SK-N-SH treated with all-trans-retinoic acid at 6 μM for 48 hours (cell line): ENCODE results near the gene RALB.
A peak's percentile ranks its signal among the peaks of the same experiment; 100 is the strongest.

Source experiments
- ATAC-seq: fragments of 200-7000 bp; cut with Tn5 transposase; 3 replicates; pipeline ENCODE4 v1.9.1; 2020; ENCODE audit warnings: mild to moderate bottlenecking, moderate library complexity
- ARNTL ChIP-seq: fragments of 450-650 bp; formaldehyde crosslinking; IDR thresholded peaks from 2 replicates; pipeline ENCODE4 v1.5.0; 2020; ENCODE audit warnings: low read depth, mild to moderate bottlenecking, moderate library complexity, borderline replicate concordance
- BACH2 ChIP-seq: fragments of 250-450 bp; sonication (Bioruptor Pico); IDR thresholded peaks from 2 replicates; pipeline ENCODE4 v1.9.0; 2021; ENCODE audit warnings: mild to moderate bottlenecking, borderline replicate concordance
- CSDC2 ChIP-seq: fragments of 250-450 bp; sonication (Bioruptor Pico); IDR thresholded peaks from 2 replicates; pipeline ENCODE4 v1.5.0; 2020; ENCODE audit warnings: mild to moderate bottlenecking, moderate library complexity
- ESRRG ChIP-seq: fragments of 250-450 bp; sonication (Bioruptor Pico); IDR thresholded peaks from 2 replicates; pipeline ENCODE4 v1.6.1; 2021; ENCODE audit warnings: mild to moderate bottlenecking
- GLIS3 ChIP-seq: fragments of 250-450 bp; sonication (Bioruptor Pico); IDR thresholded peaks from 2 replicates; pipeline ENCODE4 v1.5.0; 2020; ENCODE audit warnings: mild to moderate bottlenecking, moderate library complexity
- OSR1 ChIP-seq: fragments of 250-450 bp; sonication (Bioruptor Pico); IDR thresholded peaks from 2 replicates; pipeline ENCODE4 v1.8.0; 2022; ENCODE audit warnings: moderate library complexity, mild to moderate bottlenecking, inconsistent platforms
- RARB ChIP-seq: fragments of 250-450 bp; sonication (Bioruptor Pico); IDR thresholded peaks from 2 replicates; pipeline ENCODE4 v1.8.0; 2021; ENCODE audit warnings: mild to moderate bottlenecking, moderate library complexity
- SNAI2 ChIP-seq: fragments of 250-450 bp; sonication (Bioruptor Pico); IDR thresholded peaks from 2 replicates; pipeline ENCODE4 v1.5.0; 2020; ENCODE audit warnings: mild to moderate bottlenecking, moderate library complexity
- TCF4 ChIP-seq: fragments of 250-450 bp; sonication (Bioruptor Pico); IDR thresholded peaks from 2 replicates; pipeline ENCODE4 v1.8.0; 2021; ENCODE audit warnings: mild to moderate bottlenecking, moderate library complexity, borderline replicate concordance
- TOX ChIP-seq: fragments of 250-450 bp; sonication (Bioruptor Pico); IDR thresholded peaks from 2 replicates; pipeline ENCODE4 v1.8.0; 2021; ENCODE audit warnings: mild to moderate bottlenecking, moderate library complexity, borderline replicate concordance
- ZC3H10 ChIP-seq: fragments of 250-450 bp; sonication (Bioruptor Pico); IDR thresholded peaks from 2 replicates; pipeline ENCODE4 v1.5.1; 2021; ENCODE audit warnings: mild to moderate bottlenecking, moderate library complexity
- ZFP30 ChIP-seq: fragments of 450-650 bp; formaldehyde crosslinking; IDR thresholded peaks from 2 replicates; pipeline ENCODE4 v1.5.0; 2022; ENCODE audit warnings: mild to moderate bottlenecking, moderate library complexity
- ZNF565 ChIP-seq: fragments of 450-650 bp; formaldehyde crosslinking; conservative IDR thresholded peaks from 2 replicates; pipeline ENCODE4 v1.5.0; 2020; ENCODE audit warnings: low read depth, mild to moderate bottlenecking, moderate library complexity
- ZNF70 ChIP-seq: fragments of 450-650 bp; formaldehyde crosslinking; IDR thresholded peaks from 2 replicates; pipeline ENCODE4 v1.5.0; 2020; ENCODE audit warnings: mild to moderate bottlenecking, moderate library complexity
- ZNF8 ChIP-seq: fragments of 450-650 bp; formaldehyde crosslinking; IDR thresholded peaks from 2 replicates; pipeline ENCODE4 v1.5.0; 2020; ENCODE audit warnings: mild to moderate bottlenecking, moderate library complexity
- TF ChIP-seq, protein P1 (sequence below): fragments of 250-450 bp; sonication (Bioruptor Pico); IDR thresholded peaks from 2 replicates; pipeline ENCODE4 v1.8.0; 2020; ENCODE audit warnings: mild to moderate bottlenecking, moderate library complexity, borderline replicate concordance
- TF ChIP-seq, protein P2 (sequence below): fragments of 250-450 bp; sonication (Bioruptor Pico); IDR thresholded peaks from 2 replicates; pipeline ENCODE4 v1.5.1; 2020; ENCODE audit warnings: low read depth, mild to moderate bottlenecking, moderate library complexity
- TF ChIP-seq, protein P3 (sequence below): fragments of 250-450 bp; sonication (Bioruptor Pico); IDR thresholded peaks from 2 replicates; pipeline ENCODE4 v1.5.0; 2020; ENCODE audit warnings: mild to moderate bottlenecking, moderate library complexity
- TF ChIP-seq, protein P4 (sequence below): fragments of 250-450 bp; sonication (Bioruptor Pico); IDR thresholded peaks from 2 replicates; pipeline ENCODE4 v1.8.0; 2021; ENCODE audit warnings: low read depth, mild to moderate bottlenecking, moderate library complexity, borderline replicate concordance
- TF ChIP-seq, protein P5 (sequence below): fragments of 250-450 bp; sonication (Bioruptor Pico); IDR thresholded peaks from 2 replicates; pipeline ENCODE4 v1.5.1; 2021; ENCODE audit warnings: mild to moderate bottlenecking, moderate library complexity

Gene RALB

DNA sequence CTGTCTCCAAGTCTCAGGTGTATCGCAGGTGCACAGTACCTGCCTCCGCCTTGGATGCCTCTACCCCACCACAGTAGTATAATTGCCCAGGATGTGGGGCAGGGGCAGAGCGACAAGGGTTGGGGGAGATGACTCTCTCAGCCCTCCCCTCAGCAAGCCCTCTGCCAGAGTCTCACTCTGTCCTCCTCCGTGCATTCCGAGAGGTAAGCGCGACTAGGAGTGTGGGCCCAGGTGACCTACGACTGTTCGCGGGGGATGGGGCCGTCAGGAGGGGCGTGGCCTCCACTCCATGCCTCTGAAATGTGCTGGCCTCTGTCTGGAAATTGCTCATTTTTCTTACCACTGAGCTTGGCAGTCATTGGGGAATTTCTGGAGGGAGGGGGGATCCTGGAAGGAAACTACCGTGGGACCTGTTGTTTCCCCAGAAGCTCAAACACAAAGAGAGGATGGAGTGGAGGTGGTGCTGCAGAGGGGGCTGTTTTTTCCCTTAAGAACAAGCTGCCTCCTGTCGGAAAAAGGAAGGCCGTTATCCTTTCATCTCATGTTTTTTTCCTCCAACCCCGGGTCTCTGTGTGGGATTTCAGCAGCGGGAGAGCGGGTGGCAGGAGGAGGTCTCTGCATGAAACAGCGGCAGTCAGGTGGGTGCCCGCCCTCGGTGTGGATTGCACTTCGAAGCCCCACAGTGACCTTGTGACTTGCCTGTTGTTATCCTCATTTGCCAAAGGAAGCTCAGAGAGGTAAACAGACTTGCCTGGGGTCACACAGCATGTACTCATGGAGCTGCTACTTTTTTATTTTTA, 13.0 kb upstream of the RALB start:
- ATAC-seq, result peak; percentile 66
- TF ChIP-seq, protein P1, sequence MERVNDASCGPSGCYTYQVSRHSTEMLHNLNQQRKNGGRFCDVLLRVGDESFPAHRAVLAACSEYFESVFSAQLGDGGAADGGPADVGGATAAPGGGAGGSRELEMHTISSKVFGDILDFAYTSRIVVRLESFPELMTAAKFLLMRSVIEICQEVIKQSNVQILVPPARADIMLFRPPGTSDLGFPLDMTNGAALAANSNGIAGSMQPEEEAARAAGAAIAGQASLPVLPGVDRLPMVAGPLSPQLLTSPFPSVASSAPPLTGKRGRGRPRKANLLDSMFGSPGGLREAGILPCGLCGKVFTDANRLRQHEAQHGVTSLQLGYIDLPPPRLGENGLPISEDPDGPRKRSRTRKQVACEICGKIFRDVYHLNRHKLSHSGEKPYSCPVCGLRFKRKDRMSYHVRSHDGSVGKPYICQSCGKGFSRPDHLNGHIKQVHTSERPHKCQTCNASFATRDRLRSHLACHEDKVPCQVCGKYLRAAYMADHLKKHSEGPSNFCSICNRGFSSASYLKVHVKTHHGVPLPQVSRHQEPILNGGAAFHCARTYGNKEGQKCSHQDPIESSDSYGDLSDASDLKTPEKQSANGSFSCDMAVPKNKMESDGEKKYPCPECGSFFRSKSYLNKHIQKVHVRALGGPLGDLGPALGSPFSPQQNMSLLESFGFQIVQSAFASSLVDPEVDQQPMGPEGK (CRISPR knock-in tag), result peak; percentile 77; the same call in 1 of the 2 replicates
- TF ChIP-seq TCF4 (CRISPR knock-in tag) (no peak), BACH2 (no peak), ZNF70 (CRISPR knock-in tag) (no peak)
- TF ChIP-seq, protein P2, sequence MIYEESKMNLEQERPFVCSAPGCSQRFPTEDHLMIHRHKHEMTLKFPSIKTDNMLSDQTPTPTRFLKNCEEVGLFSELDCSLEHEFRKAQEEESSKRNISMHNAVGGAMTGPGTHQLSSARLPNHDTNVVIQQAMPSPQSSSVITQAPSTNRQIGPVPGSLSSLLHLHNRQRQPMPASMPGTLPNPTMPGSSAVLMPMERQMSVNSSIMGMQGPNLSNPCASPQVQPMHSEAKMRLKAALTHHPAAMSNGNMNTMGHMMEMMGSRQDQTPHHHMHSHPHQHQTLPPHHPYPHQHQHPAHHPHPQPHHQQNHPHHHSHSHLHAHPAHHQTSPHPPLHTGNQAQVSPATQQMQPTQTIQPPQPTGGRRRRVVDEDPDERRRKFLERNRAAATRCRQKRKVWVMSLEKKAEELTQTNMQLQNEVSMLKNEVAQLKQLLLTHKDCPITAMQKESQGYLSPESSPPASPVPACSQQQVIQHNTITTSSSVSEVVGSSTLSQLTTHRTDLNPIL (CRISPR knock-in tag), result no peak

DNA sequence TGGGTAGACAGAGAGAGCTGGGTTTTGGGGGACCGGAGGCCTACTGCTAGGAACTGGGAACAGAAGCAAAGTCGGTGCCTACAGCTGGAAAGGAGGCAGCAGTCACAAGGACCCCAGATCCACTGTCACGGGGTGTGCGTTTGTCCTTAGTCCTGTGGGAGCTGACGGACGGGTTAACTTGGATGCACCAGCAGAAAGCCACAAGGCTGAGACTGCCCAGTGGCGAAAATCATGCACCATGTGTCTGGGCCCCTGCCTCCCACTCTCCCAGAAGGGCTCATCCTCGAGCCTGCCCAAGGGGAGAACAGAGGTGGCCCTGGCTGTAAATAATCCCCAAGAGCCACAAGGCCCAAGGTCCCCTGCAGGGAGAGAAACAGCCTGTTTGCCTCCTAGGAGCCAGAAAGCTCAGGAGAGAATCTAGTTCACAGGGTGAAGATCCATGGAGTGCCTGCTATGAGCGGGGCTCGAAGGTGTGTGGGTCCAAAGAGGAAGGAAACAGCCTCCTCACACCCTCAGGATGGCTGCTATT, 11.7 kb upstream of the RALB start:
- TF ChIP-seq ZNF8, result no peak
- TF ChIP-seq, protein P2 (CRISPR knock-in tag), result no peak
- TF ChIP-seq CSDC2 (CRISPR knock-in tag), result no peak
- no peak for TF ChIP-seq ZNF565 (CRISPR knock-in tag)
- no peak for TF ChIP-seq TCF4 (CRISPR knock-in tag)
- TF ChIP-seq RARB (CRISPR knock-in tag), result no peak
- TF ChIP-seq ZFP30 (CRISPR knock-in tag), result no peak
- TF ChIP-seq ZNF70 (CRISPR knock-in tag), result no peak
- no peak for TF ChIP-seq SNAI2 (CRISPR knock-in tag)
- TF ChIP-seq, protein P3, sequence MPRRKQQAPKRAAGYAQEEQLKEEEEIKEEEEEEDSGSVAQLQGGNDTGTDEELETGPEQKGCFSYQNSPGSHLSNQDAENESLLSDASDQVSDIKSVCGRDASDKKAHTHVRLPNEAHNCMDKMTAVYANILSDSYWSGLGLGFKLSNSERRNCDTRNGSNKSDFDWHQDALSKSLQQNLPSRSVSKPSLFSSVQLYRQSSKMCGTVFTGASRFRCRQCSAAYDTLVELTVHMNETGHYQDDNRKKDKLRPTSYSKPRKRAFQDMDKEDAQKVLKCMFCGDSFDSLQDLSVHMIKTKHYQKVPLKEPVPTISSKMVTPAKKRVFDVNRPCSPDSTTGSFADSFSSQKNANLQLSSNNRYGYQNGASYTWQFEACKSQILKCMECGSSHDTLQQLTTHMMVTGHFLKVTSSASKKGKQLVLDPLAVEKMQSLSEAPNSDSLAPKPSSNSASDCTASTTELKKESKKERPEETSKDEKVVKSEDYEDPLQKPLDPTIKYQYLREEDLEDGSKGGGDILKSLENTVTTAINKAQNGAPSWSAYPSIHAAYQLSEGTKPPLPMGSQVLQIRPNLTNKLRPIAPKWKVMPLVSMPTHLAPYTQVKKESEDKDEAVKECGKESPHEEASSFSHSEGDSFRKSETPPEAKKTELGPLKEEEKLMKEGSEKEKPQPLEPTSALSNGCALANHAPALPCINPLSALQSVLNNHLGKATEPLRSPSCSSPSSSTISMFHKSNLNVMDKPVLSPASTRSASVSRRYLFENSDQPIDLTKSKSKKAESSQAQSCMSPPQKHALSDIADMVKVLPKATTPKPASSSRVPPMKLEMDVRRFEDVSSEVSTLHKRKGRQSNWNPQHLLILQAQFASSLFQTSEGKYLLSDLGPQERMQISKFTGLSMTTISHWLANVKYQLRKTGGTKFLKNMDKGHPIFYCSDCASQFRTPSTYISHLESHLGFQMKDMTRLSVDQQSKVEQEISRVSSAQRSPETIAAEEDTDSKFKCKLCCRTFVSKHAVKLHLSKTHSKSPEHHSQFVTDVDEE (CRISPR knock-in tag), result no peak
- TF ChIP-seq, protein P4, sequence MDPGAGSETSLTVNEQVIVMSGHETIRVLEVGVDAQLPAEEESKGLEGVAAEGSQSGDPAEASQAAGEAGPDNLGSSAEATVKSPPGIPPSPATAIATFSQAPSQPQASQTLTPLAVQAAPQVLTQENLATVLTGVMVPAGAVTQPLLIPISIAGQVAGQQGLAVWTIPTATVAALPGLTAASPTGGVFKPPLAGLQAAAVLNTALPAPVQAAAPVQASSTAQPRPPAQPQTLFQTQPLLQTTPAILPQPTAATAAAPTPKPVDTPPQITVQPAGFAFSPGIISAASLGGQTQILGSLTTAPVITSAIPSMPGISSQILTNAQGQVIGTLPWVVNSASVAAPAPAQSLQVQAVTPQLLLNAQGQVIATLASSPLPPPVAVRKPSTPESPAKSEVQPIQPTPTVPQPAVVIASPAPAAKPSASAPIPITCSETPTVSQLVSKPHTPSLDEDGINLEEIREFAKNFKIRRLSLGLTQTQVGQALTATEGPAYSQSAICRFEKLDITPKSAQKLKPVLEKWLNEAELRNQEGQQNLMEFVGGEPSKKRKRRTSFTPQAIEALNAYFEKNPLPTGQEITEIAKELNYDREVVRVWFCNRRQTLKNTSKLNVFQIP (CRISPR knock-in tag), result no peak
- no peak for ATAC-seq

DNA sequence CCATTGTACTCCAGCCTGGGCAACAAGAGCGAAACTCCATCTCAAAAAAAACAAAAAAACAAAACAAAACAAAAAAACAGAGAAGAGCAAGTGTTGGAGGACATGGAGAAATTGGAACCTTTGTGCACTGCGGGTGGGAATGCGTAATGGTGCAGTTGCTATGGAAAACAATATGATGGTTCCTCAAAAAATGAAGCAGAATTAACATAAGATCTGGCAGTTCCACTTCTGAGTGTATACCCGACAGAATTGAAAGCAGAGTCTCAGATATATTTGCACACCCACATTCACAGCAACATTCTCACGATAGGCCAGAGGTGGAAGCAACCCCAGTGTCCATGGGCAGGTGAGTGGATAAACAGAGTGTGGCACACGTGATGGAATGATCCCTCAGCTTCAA, 11.0 kb upstream of the RALB start:
- no peak for ATAC-seq
- TF ChIP-seq BACH2, result no peak
- no peak for TF ChIP-seq GLIS3 (CRISPR knock-in tag)
- TF ChIP-seq OSR1 (CRISPR knock-in tag), result no peak
- TF ChIP-seq, protein P5, sequence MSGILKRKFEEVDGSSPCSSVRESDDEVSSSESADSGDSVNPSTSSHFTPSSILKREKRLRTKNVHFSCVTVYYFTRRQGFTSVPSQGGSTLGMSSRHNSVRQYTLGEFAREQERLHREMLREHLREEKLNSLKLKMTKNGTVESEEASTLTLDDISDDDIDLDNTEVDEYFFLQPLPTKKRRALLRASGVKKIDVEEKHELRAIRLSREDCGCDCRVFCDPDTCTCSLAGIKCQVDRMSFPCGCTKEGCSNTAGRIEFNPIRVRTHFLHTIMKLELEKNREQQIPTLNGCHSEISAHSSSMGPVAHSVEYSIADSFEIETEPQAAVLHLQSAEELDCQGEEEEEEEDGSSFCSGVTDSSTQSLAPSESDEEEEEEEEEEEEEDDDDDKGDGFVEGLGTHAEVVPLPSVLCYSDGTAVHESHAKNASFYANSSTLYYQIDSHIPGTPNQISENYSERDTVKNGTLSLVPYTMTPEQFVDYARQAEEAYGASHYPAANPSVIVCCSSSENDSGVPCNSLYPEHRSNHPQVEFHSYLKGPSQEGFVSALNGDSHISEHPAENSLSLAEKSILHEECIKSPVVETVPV (CRISPR knock-in tag), result no peak
- no peak for TF ChIP-seq ZFP30 (CRISPR knock-in tag)
- TF ChIP-seq ESRRG (CRISPR knock-in tag), result no peak
- no peak for TF ChIP-seq ARNTL (CRISPR knock-in tag)
- TF ChIP-seq ZC3H10 (CRISPR knock-in tag), result no peak
- no peak for TF ChIP-seq RARB (CRISPR knock-in tag)
- no peak for TF ChIP-seq TOX (CRISPR knock-in tag)
- TF ChIP-seq, protein P2 (CRISPR knock-in tag), result no peak
- TF ChIP-seq ZNF8, result no peak
- TF ChIP-seq, protein P1 (CRISPR knock-in tag), result no peak
- TF ChIP-seq ZNF565 (CRISPR knock-in tag), result no peak
- no peak for TF ChIP-seq SNAI2 (CRISPR knock-in tag)
- no peak for TF ChIP-seq TCF4 (CRISPR knock-in tag)
